Inferior parietal cortex (tissue), 1 donor: ENCODE measurements around the gene SRPK2.
"Not testable (repeated sequence)": the region's sequence is repeated elsewhere in the genome, so short reads cannot be mapped to it uniquely, and the experiment has no call there.

Experiments
- DNase-seq: peaks from one replicate; pipeline ENCODE4 v3.0.0-alpha.2; 2016; ENCODE audit errors: extremely low spot score

The SRPK2 gene

DNA sequence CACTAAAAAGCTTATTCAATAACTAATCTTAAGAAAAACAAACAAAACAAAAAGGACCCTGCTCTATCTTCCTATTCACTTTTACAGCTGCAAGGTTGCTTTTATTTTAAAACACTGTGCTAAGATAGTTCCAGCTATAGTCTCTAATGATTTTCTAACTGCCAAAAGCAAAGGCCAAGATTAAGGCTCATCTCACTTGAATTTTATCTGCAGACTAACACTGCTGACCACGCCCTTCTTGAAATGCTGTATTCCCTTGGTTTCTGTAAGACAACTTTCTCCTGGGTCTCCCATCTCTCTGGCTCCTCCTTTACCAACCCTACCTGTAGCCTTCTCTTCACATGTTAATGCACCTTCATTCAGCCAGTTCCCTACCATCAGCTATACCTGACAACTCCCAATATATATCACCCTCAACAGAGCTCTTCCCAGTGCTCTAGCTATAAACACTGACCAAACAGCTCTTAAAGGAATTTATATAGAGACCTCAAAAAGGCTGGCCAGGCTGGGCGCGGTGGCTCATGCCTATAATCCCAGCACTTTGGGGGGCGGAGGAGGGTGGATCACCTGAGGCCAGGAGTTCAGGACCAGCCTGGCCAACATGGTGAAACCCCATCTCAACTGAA lies 11.7 kb downstream of the SRPK2 start:
- DNase-seq: no peak

DNA sequence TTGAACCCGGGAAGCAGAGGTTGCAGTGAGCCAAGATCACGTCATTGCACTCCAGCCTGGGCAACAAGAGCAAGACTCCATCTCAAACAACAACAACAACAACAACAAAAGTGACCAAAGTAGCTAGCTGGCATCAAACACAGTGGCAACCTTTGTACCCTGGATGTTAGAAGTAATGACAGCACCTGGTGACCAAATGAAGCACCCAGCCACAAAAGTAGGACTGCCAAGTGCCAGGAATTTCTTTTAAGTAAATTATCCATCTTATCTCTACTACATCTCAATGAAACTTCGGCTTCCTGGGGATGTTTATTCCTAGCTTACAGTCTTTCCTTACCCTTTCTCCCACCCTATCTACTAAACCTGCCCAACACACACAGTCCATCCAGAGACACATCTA lies 18.8 kb downstream of the SRPK2 start:
- no peak for DNase-seq

DNA sequence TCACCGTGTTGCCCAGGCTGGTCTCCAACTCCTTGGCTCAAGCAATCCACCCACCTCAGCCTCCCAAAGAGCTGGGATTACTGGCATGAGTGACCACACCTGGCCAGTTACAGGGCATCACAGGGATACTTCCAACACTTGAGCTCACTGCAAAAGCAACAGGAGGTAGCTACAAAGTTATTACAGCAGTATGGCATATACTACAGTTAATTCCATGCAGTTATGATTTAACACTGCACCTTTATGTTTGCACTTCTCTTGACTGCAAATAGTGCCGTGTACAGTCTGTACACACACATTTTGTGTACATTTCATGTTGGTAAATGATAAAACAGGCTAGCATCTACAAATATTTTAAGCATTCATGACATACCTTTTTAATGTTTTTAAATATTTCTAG lies 21.3 kb downstream of the SRPK2 start:
- no peak for DNase-seq

DNA sequence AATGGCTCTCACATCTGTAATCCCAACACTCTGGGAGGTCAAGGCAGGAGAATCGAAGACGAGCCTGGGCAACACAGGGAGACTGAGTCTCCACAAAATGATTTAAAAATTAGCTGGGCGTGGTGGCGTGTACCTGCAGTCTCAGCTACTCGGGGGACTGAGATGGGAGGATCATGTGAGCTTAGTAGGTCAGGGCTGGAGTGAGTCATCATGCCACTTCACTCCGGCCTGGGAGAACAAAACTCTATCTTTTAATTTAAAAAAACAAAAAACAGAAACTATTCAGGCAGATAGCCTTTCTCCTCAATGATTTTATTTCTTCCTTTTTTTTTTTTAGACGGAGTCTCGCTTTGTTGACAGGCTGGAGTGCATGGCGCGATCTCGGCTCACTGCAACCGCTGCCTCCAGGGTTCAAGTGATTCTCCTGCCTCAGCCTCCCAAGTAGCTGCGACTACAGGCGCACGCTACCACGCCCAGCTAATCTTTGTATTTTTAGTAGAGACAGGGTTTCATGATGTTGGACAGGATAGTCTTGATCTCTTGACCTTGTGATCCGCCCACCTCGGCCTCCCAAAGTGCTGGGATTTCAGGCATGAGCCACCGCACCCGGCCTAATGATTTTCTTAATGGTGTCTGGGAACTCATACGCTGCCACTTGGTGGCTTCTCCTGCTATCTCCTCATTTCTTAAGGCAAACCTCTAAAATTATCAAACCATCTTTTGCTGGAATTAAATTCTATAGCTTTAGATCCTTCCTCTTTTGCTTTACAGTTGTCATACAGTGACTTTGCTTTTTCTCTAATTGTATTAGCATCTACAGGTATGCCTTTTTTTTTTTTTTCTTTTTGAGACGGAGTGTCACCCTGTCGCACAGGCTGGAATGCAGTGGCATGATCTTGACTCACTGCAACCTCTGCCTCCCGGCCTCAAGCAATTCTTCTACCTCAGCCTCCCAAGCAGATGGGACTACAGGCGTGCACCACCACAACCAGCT lies 22.9 kb downstream of the SRPK2 start:
- DNase-seq: no peak

DNA sequence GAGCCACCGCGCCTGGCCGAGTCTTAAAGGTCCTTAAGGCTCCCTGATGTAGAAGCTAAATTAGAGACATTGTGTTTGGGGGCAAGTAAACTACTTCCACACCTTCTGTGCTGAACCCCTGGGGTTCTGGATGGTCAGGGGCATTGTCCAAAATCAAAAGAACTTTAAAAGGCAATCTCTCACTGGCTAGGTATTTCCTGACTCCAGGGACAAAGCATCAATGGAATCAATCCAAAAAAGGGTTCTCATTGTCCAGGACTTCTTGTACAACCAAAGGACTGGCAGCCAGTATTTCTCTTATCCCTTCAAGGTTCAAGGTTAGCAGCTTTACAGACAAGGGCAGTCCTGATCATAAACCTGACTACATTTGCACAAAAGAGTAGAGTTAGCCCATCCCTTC lies 24.0 kb downstream of the SRPK2 start:
- DNase-seq: no peak

DNA sequence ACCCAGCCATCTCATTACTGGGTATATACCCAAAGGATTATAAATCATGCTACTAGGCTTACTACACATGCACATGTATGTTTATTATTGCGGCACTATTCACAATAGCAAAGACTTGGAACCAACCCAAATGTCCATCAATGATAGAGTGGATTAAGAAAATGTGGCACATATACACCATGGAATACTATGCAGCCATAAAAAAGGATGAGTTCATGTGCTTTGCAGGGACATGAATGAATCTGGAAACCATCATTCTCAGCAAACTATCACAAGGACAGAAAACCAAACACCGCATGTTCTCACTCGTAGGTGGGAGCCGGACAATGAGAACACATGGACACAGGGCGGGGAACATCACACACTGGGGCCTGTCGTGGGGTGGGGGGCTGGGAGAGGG lies 25.1 kb downstream of the SRPK2 start:
- DNase-seq: not testable (repeated sequence)

DNA sequence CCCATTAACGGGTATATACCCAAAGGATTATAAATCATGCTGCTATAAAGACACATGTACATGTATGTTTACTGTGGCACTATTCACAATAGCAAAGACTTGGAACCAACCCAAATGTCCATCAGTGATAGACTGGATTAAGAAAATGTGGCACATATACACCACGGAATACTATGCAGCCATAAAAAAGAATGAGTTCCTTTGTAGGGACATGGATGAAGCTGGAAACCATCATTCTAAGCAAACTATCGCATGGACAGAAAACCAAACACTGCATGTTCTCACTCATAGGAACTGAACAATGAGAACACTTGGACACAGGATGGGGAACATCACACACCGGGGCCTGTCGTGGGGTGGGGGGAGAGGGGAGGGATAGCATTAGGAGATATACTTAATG lies 26.0 kb downstream of the SRPK2 start:
- not testable (repeated sequence) for DNase-seq

DNA sequence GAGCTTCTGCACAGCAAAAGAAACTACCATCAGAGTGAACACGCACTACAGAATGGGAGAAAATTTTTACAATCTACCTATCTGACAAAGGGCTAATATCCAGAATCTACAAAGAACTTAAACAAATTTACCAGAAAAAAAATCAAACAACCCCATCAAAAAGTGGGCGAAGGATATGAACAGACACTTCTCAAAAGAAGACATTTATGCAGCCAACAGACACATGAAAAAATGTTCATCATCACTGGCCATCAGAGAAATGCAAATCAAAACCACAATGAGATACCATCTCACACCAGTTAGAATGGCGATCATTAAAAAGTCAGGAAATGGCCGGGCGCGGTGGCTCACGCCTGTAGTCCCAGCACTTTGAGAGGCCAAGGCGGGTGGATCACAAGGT lies 26.7 kb downstream of the SRPK2 start:
- DNase-seq: not testable (repeated sequence)

DNA sequence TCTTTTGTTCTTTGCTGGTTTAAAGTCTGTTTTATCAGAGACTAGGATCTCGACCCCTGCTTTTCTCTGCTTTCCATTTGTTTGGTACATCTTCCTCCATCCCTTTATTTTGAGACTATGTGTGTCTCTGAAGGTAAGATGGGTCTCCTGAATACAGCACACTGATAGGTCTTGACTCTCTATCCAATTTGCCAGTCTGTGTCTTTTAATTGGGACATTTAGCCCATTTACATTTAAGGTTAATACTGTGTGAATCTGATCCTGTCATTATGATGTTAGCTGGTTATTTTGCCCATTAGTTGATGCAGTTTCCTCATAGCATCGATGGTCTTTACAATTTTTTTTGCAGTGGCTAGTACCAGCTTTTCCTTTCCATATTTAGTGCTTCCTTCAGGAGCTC lies 28.6 kb downstream of the SRPK2 start:
- DNase-seq: not testable (repeated sequence)

DNA sequence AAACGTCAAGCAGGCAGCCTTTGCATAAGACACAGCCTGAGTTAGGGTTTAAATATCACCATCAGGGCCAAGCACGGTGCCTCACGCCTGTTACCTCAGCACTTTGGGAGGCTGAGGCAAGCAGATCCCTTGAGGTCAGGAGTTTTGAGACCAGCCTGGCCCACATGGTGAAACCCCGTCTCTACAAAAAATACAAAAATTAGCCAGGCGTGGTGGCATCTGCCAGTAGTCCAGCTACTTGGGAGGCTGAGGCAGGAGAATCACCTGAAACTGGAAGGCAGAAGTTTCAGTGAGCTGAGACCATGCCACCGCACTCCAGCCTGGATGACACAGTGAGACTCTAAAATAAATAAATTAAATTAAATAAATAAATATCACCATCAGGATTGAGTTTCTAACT lies 33.0 kb downstream of the SRPK2 start:
- no peak for DNase-seq

DNA sequence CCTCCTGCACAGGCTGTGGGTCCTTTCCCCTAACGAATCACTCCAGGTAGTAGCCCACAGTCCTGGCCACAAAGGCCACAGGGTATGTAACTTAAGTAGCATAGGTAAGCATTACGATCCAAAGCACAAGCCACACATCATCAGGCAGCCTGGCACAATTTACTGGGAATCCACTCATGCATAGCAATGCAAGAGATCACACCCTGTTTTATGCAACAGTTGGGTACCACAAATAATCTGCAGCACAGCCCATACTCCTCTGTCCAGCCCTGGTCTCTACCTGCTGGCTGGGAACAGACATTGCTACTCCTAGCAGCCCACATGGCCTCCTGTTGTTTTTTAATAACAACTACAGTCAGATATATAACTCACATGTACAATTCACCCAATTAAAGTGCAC lies 34.3 kb downstream of the SRPK2 start:
- DNase-seq: no peak

DNA sequence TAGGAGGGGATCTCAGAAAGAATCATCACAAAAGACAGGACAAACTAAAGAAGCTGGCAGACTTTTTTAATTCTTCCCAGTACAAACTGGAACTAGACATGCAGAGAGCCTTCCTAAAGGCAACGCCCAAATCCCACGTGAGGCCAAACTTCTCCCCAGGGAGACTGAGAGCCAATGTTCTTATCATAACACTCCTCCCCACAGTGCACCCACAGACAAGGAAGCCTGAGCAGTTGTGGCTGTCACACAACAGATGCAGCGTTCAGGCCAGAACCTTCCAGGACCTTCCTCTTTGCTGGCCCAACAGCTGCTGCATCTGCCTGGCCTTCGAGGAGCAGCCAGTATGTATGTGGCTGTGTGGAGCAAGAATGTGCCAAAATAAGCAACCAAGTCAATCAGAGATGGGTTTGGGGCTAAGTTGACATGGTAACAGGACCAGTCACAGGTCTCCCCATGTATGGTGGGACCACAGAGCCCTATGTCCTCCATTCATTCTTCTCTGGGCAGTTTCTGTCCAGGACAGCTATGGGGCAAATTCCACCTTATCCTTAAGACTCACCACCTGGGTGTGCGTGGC lies 34.9 kb downstream of the SRPK2 start:
- peak; percentile 23 for DNase-seq

DNA sequence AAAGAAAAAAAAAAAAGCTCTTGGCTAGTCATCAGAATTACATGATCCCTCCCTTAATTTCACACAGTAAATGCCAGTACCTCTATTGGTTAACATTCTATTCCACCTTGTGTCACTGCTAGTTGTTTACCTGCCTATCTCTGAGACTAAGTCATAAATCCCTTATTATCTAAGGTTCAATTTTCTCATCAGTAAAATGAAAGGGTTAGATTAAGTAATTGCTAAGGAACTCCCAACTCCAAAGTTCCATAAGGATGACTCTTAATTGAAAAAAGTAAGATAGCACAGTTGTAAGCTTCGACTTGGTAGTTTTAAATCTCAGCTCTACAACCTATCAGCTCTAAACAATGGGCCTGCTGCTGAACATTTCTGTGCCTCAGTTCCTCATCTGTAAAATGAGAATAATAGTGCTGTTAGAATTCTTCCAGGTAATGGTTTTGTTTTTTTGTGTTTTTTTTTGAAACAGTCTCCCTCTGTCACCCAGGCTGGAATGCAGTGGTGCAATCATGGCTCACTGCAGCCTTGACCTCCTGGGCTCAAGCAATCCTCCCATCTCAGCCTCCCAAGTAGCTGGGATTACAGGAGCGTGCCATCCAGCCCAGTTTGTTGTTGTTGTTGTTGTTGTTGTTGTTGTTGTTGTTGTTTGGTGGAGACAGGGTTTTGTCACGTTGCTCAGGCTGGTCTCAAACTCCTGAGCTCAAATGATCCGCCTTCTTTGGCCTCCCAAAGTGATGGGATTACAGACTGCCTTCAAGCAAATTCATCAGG lies 35.6 kb downstream of the SRPK2 start:
- no peak for DNase-seq

DNA sequence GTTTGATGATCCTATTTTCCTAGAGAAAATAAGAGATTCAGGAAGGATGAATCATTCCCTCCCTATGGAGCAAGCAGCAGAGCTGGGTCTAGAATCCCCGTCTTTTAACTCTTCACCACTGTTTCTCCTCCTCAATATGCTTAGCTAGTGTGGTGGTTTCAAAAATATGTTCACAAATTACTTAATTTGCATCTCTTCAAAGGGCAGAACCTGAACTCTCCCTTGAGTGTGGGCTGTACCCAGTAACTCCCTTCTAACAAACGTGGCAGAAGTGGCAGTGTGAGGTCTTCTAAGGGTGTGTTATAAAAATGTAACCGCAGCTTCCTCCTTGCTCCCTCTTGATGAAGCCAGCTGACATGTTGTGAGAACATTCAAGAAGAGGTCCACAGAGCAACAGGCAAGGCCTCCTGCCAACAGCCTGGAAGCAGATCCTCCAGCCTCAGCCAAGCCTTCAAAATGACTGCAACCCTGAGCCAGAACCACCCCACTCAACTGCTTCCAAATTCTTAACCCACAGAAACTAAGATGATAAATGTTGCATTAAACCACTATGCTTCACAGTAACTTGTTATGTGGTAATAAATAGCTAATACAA lies 36.6 kb downstream of the SRPK2 start:
- DNase-seq: peak; percentile 57

DNA sequence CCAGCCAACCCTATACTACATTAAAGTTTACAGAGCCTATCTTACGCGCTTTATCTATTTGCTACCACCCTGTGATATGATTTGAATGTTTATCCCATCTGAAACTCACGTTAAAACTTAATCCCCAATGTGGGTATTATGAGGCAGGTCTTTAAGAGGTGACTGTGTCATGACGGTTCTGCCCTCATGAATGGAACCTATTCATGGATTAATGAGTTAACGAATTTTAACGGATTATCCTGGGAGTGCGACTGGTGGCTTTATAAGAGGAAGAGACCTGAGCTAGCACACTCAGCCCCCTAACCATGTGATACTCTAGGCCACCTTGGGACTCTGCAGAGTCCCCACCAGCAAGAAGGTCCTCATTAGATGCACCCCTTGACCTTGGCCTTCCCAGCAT lies 37.8 kb downstream of the SRPK2 start:
- DNase-seq: no peak

DNA sequence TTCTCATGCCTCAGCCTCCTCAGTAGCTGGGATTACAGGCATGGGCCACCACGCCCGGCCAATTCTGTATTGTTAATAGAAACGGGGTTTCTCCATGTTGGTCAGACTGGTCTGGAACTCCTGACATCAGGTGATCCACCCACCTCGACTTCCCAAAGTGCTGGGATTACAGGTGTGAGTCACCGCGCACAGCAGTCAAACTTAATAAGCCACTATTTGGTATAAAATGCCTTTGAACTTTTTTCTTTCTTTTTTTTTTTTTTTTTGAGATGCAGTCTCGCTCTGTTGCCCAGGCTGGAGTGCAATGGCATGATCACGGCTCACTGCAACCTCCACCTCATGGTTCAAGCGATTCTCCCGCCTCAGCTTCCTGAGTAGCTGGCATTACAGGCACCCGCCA lies 40.5 kb downstream of the SRPK2 start:
- DNase-seq: not testable (repeated sequence)

DNA sequence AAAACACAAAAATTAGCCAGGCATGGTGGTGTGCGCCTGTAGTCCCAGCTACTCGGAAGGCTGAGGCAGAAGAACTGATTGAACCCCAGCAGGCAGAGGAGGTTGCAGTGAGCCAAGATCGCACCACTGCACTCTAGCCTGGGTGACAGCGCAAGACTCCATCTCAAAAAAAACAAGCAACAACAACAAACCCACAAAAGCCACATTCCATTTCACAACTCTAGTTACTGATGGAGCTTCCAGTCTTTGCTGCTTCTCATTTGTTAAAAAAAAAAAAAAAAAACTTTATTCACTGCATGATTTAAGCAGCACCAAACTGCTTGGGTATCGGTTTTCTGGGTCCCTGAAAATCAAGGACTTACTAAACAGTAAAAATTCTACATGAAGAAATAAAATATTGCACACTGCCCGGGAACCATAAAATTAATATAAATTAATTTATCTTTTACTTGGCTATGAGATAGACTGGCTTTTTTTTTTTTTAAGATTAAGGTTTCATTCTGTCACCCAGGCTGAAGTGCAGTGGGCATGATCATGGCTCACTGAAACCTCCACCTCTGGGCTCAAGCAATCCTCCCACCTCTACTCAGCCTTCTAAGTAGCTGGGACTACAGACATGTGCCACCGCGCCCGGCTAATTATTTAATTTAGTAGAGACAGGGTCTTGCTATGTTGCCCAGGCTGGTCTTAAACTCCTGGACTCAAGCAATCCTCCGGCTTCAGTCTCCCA lies 42.0 kb downstream of the SRPK2 start:
- DNase-seq: no peak

DNA sequence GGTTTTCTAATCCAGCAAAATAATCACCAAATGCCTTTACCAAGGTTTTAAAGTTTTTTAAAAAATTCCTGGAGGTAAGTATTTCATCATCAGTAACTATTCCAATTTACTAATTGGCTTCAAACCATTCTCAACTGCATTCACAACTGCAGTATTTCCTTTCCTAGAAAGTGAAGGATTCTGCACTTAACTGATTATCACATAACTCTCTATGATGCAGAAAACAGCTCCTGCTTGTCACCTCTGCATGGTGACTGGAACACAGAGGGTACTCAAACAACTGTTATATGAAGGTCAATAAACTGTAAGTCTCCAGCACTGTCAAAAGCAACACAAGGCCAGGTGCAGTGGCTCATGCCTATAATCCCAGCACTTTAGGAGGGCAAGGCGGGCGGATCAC lies 42.6 kb downstream of the SRPK2 start:
- no peak for DNase-seq

DNA sequence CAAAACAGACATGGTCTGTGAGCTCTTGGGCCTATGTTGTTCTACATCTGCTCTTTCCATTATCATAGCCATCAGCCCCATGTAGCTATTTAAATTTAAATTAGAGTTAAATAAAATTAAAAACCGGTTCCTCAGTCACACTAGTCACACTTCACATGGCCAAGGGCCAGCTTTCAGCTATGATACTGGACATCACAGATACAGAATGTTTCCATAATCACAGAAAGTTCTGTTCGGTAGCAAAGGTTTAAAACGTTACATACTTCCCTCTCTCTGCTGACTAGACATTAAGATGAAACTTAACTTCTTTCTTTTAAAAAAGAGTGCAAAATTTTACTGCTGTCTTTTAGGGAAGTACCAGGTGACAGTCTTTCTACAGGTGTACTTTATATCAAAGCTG lies 43.0 kb downstream of the SRPK2 start:
- DNase-seq: no peak

DNA sequence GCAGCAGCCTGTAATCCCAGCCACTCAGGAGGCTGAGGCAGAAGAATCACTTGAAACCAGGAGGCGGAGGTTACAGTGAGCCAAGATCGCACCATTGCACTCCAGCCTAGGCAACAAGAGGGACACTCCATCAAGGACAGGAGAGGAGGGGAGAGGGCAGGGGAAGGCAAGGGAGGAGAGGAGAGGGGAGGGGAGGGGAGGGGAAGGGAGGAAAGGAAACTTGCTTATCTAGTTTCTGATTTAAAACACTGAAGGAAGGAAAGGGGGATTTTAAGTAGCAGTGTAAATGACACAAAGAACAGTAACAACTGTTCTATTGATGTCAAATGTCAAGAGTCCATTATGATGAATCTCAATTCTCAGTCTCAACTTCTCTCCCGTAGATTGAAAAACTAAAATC lies 43.7 kb downstream of the SRPK2 start:
- DNase-seq: no peak
